ENCODE measurements around the gene COL20A1. TPM values are rescaled to one million over a fixed set of nuclear protein-coding genes. Genes with fewer than 3 reads are reported as not detected.

Gene COL20A1
- total RNA-seq, 1 donor from 2014 or later: 5.0 TPM

- H3K9me3 ChIP-seq (ENCODE audit: insufficient read depth, low read depth, low read length): no peaks in the 10 kb centered on the region
- FAIRE-seq: no peak
- Mint-ChIP-seq H3K4me3 (ENCODE audit: unreplicated experiment) (no peak overlapping the region), H3K4me1 (ENCODE audit: low read depth, unreplicated experiment) (peaks cover 3% of the 10 kb centered on the region), H3K27ac (ENCODE audit: unreplicated experiment) (no peak overlapping the region), H3K27me3 (ENCODE audit: low read depth, unreplicated experiment) (peaks cover 7% of the 10 kb centered on the region), H3K36me3 (ENCODE audit: low read depth, unreplicated experiment) (peaks cover 4% of the 10 kb centered on the region), H3K9me3 (ENCODE audit: unreplicated experiment) (no peaks in the 10 kb centered on the region)
- no peak overlapping the region for H3K27ac ChIP-seq (ENCODE audit: low read depth, low read length)
- H3K4me3 ChIP-seq (ENCODE audit: insufficient read depth, low read depth, low read length): no peak overlapping the region
- H3K27me3 ChIP-seq (ENCODE audit: insufficient read depth, low read length): peaks cover 8% of the 10 kb centered on the region
- H2AFZ ChIP-seq (ENCODE audit: low read depth, low read length): no peak overlapping the region
- H3K4me2 ChIP-seq (ENCODE audit: low read length): no peak overlapping the region
- H3K36me3 ChIP-seq (ENCODE audit: insufficient read depth, low read length): no peaks in the 10 kb centered on the region
- TF ChIP-seq EZH2 (IDR thresholded peaks at IDR 0.05; ENCODE audit: insufficient read depth, low read length): no peak
- no peak for TF ChIP-seq CTCF (IDR thresholded peaks at IDR 0.05; ENCODE audit: insufficient read depth, low read depth, low read length)
- H3K79me2 ChIP-seq (ENCODE audit: insufficient read depth, low read length): no peaks in the 10 kb centered on the region
- H4K20me1 ChIP-seq (ENCODE audit: insufficient read depth, low read length): peaks cover 5% of the 10 kb centered on the region
- no peak for DNase-seq (ENCODE audit: low read depth)
- no peaks in the 10 kb centered on the region for H3K4me1 ChIP-seq (ENCODE audit: insufficient read depth, low read length)
- H3K9ac ChIP-seq (ENCODE audit: low read length): no peak overlapping the region
Measured at GRCh38 chr20:63308218-63308911, 15.4 kb downstream of the COL20A1 start.

- no peak overlapping the region for H3K9ac ChIP-seq (ENCODE audit: low read length)
- H3K27ac ChIP-seq (ENCODE audit: low read depth, low read length): no peak overlapping the region
- no peaks in the 10 kb centered on the region for H3K79me2 ChIP-seq (ENCODE audit: insufficient read depth, low read length)
- DNase-seq (ENCODE audit: low read depth) (no peak), FAIRE-seq (no peak)
- H3K4me1 ChIP-seq (ENCODE audit: insufficient read depth, low read length): no peaks in the 10 kb centered on the region
- no peak overlapping the region for H2AFZ ChIP-seq (ENCODE audit: low read depth, low read length)
- no peaks in the 10 kb centered on the region for H3K9me3 Mint-ChIP-seq (ENCODE audit: unreplicated experiment)
- peaks cover 3% of the 10 kb centered on the region for H3K4me1 Mint-ChIP-seq (ENCODE audit: low read depth, unreplicated experiment)
- H3K36me3 ChIP-seq (ENCODE audit: insufficient read depth, low read length): no peaks in the 10 kb centered on the region
- H4K20me1 ChIP-seq (ENCODE audit: insufficient read depth, low read length): peaks cover 5% of the 10 kb centered on the region
- H3K4me3 Mint-ChIP-seq (ENCODE audit: unreplicated experiment): no peak overlapping the region
- H3K27ac Mint-ChIP-seq (ENCODE audit: unreplicated experiment): no peak overlapping the region
- peak; percentile 42 for TF ChIP-seq CTCF (IDR thresholded peaks at IDR 0.05; ENCODE audit: insufficient read depth, low read depth, low read length)
- no peak for TF ChIP-seq EZH2 (IDR thresholded peaks at IDR 0.05; ENCODE audit: insufficient read depth, low read length)
- H3K4me3 ChIP-seq (ENCODE audit: insufficient read depth, low read depth, low read length): no peak overlapping the region
- H3K36me3 Mint-ChIP-seq (ENCODE audit: low read depth, unreplicated experiment): peaks cover 4% of the 10 kb centered on the region
- peaks cover 8% of the 10 kb centered on the region for H3K27me3 ChIP-seq (ENCODE audit: insufficient read depth, low read length)
- H3K9me3 ChIP-seq (ENCODE audit: insufficient read depth, low read depth, low read length): no peaks in the 10 kb centered on the region
- H3K4me2 ChIP-seq (ENCODE audit: low read length): no peak overlapping the region
- H3K27me3 Mint-ChIP-seq (ENCODE audit: low read depth, unreplicated experiment): peaks cover 10% of the 10 kb centered on the region
Measured at GRCh38 chr20:63309261-63310071, 16.5 kb downstream of the COL20A1 start.
